SH-SY5Y (cell line): ENCODE measurements around the gene ASF1A.

Experiments used
- GATA2 ChIP-seq: IDR thresholded peaks from 2 replicates; pipeline ENCODE4 v1.6.1; 2011; ENCODE audit warnings: mild to moderate bottlenecking, low read depth, low read length
- GATA3 ChIP-seq: IDR thresholded peaks from 2 replicates; pipeline ENCODE4 v1.6.1; 2011; ENCODE audit warnings: low read depth, mild to moderate bottlenecking, low read length, moderate library complexity

DNA sequence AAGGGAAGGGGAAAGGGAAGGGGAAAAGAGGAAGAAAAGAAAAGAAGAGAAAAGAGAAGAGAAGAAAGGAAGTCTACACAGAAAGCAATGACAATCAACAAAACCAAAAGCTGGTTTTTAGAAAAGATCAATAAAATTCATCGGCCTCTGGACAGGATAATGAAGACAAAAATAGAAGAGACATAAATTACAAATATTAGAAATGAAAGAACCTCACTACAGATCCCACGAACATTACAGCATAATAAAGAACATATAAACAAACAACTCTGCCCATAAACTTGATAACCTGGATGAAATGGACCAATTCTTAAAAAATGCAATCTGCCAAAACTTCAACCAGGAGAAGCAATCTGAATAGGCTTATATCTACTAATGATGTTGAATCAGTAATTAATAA, 20.7 kb upstream of the ASF1A start:
- TF ChIP-seq GATA2 (no peak), GATA3 (no peak)
